Measurements from ENCODE around the gene GSDME.

The GSDME gene

GRCh38 chr7:24769014-24769830 lies 12.0 kb upstream of the GSDME start:
- DNase-seq = no peak

- DNase-seq = no peak
Measured at GRCh38 chr7:24767878-24768569, 10.8 kb upstream of the GSDME start.

GRCh38 chr7:24764972-24765744 lies 7.9 kb upstream of the GSDME start:
- no peak for DNase-seq

- DNase-seq = no peak
Measured at GRCh38 chr7:24764011-24764410, 6.7 kb upstream of the GSDME start.

GRCh38 chr7:24763303-24763901 lies 6.1 kb upstream of the GSDME start:
- no peak for DNase-seq

- DNase-seq = no peak
Measured at GRCh38 chr7:24762771-24763170, 5.5 kb upstream of the GSDME start.

GRCh38 chr7:24760968-24761367 lies 3.7 kb upstream of the GSDME start:
- DNase-seq = no peak

- DNase-seq = no peak
Measured at GRCh38 chr7:24756545-24757352, 515 bp downstream of the GSDME start.

- no peak for DNase-seq
Measured at GRCh38 chr7:24755541-24756407, 1.5 kb downstream of the GSDME start.

GRCh38 chr7:24754906-24755506 lies 2.3 kb downstream of the GSDME start:
- DNase-seq = no peak

GRCh38 chr7:24752073-24752800 lies 5.0 kb downstream of the GSDME start:
- DNase-seq = no peak

- DNase-seq = no peak
Measured at GRCh38 chr7:24751484-24751883, 5.8 kb downstream of the GSDME start.

- DNase-seq = no peak
Measured at GRCh38 chr7:24750441-24751055, 6.7 kb downstream of the GSDME start.

GRCh38 chr7:24748521-24748920 lies 8.7 kb downstream of the GSDME start:
- no peak for DNase-seq

GRCh38 chr7:24745355-24745754 lies 11.9 kb downstream of the GSDME start:
- DNase-seq = no peak

GRCh38 chr7:24743471-24743870 lies 13.8 kb downstream of the GSDME start:
- no peak for DNase-seq

GRCh38 chr7:24742506-24743162 lies 14.6 kb downstream of the GSDME start:
- DNase-seq = no peak

- DNase-seq = peak; percentile 86
Measured at GRCh38 chr7:24741679-24742505, 15.4 kb downstream of the GSDME start.

Measured in amniotic stem cell (primary cell).